OCI-LY7 (cell line): ENCODE results near the gene CTTNBP2NL. TPM values are rescaled to one million over a fixed set of nuclear protein-coding genes. Genes with fewer than 3 reads are reported as not detected.

ENCODE experiments used
- BruUV-seq: library from RNA; stranded (reverse); fragments of 400-500 nt; replicated peaks from 2 replicates; lab custom pipeline; 2021; lab: Mats Ljungman, UMichigan
- CTCF ChIA-PET: fragments of 300-600 bp; sonication (Branson Sonifier 250); formaldehyde crosslinking; loops from one replicate; lab custom pipeline; 2022; ENCODE audit warnings: antibody characterized with exemption; ENCODE audit not compliant: unreplicated experiment; lab: Charles Lee
- POLR2A ChIA-PET: fragments of 300-600 bp; sonication (Branson Sonifier 250); formaldehyde crosslinking; loops from one replicate; lab custom pipeline; 2022; ENCODE audit warnings: antibody characterized with exemption; lab: Charles Lee
- DNase-seq: peaks from one replicate; pipeline ENCODE4 v3.0.0-alpha.2; 2015; ENCODE audit warnings: low spot score
- H2AFZ ChIP-seq: fragments of 200-600 bp; sonication (generic), shearing (Covaris generic); 2 replicates; pipeline ENCODE4 v1.6.1; 2014; ENCODE audit warnings: mild to moderate bottlenecking, antibody characterized with exemption, low read length, moderate library complexity
- H3K27ac ChIP-seq: fragments of 200-600 bp; sonication (generic); 2 replicates; pipeline ENCODE4 v1.5.1; 2014; ENCODE audit warnings: mixed run types, low read depth, mild to moderate bottlenecking, moderate library complexity, low read length, inconsistent platforms; ENCODE audit not compliant: poor library complexity, severe bottlenecking
- H3K36me3 ChIP-seq: fragments of 200-600 bp; sonication (generic); 2 replicates; pipeline ENCODE4 v1.6.1; 2014; ENCODE audit warnings: mild to moderate bottlenecking, antibody characterized with exemption, low read length, moderate library complexity, mixed read lengths; ENCODE audit not compliant: insufficient read depth
- H3K4me1 ChIP-seq: fragments of 200-600 bp; sonication (generic); 2 replicates; pipeline ENCODE4 v1.5.1; 2014; ENCODE audit warnings: mild to moderate bottlenecking, low read length; ENCODE audit not compliant: insufficient read depth, poor library complexity, severe bottlenecking
- H3K4me2 ChIP-seq: fragments of 200-600 bp; sonication (generic); 2 replicates; pipeline ENCODE4 v1.6.1; 2014; ENCODE audit warnings: mild to moderate bottlenecking, low read length
- H3K4me3 ChIP-seq: fragments of 200-600 bp; sonication (generic); 2 replicates; pipeline ENCODE4 v1.5.1; 2014; ENCODE audit warnings: mild to moderate bottlenecking, low read depth, low read length; ENCODE audit not compliant: poor library complexity, severe bottlenecking
- H3K79me2 ChIP-seq: fragments of 200-600 bp; sonication (generic); 2 replicates; pipeline ENCODE4 v1.6.1; 2016; ENCODE audit warnings: low read depth, mild to moderate bottlenecking, low read length, moderate library complexity, mixed read lengths; ENCODE audit not compliant: insufficient read depth
- H3K9me2 ChIP-seq: fragments of 200-600 bp; sonication (generic); 2 replicates; pipeline ENCODE4 v1.6.1; 2016; ENCODE audit warnings: mild to moderate bottlenecking, low read length, mixed read lengths; ENCODE audit not compliant: insufficient read depth
- H3K9me3 ChIP-seq: fragments of 200-600 bp; sonication (generic); 2 replicates; pipeline ENCODE4 v1.6.1; 2014; ENCODE audit warnings: mild to moderate bottlenecking, mixed run types, low read length, mixed read lengths
- H4K20me1 ChIP-seq: fragments of 200-600 bp; sonication (generic); 2 replicates; pipeline ENCODE4 v1.6.1; 2014; ENCODE audit warnings: mild to moderate bottlenecking, antibody characterized with exemption, low read length, moderate library complexity, mixed read lengths; ENCODE audit not compliant: insufficient read depth
- EZH2phosphoT487 ChIP-seq: fragments of 200-600 bp; sonication (generic); IDR thresholded peaks from 2 replicates; pipeline ENCODE4 v1.6.1; 2018; ENCODE audit warnings: low read depth, borderline replicate concordance, mild to moderate bottlenecking, mixed run types, antibody characterized with exemption, low read length, moderate library complexity, mixed read lengths
- intact Hi-C: fragments of 100-400 bp; cut with micrococcal nuclease; formaldehyde crosslinking; loops from one replicate; pipeline ENCODE4 v1.10.0; 2022; ENCODE audit not compliant: unreplicated experiment
- total RNA-seq, 2 experiments: library from RNA; depleted of rRNA in 1 of 2; stranded (reverse); fragments of >200 nt in 1 of 2; shearing (Covaris generic) in 1 of 2; gene quantifications; 2 replicates each; pipeline ENCODE4 v1.2.3, GENCODE V29; 2014 to 2022
- TF ChIP-seq, protein P1 (sequence below): fragments of 200-600 bp; sonication (generic); conservative IDR thresholded peaks from 2 replicates; pipeline ENCODE4 v1.5.1; 2014; ENCODE audit warnings: mild to moderate bottlenecking, antibody characterized with exemption, low read length, moderate library complexity, mixed read lengths

The CTTNBP2NL gene
- total RNA-seq, 2 experiments from 2014 or later: 1.5 to 8.7 TPM

DNA sequence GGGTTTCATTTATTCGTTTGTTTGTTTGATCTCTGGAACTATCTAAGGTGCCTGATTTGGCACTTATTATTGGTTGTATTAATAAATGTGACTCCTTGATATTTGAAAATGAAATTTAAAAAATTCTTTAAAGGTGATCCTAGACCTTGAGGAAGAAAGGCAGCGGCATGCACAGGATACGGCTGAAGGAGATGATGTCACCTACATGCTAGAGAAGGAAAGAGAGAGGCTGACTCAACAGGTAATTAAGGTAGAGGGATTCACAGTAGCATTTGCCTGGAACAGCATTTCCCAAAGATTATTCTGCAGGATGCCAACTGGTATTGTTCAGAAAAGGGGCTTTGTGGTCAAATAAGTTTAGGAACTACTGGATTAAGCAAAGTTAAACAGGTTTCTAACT is 58.3 kb downstream of the CTTNBP2NL start:
- H3K4me3 ChIP-seq: no peak overlapping the region
- intact Hi-C loops: no loop called here
- no peaks in the 10 kb centered on the region for H3K79me2 ChIP-seq
- TF ChIP-seq, protein P1, sequence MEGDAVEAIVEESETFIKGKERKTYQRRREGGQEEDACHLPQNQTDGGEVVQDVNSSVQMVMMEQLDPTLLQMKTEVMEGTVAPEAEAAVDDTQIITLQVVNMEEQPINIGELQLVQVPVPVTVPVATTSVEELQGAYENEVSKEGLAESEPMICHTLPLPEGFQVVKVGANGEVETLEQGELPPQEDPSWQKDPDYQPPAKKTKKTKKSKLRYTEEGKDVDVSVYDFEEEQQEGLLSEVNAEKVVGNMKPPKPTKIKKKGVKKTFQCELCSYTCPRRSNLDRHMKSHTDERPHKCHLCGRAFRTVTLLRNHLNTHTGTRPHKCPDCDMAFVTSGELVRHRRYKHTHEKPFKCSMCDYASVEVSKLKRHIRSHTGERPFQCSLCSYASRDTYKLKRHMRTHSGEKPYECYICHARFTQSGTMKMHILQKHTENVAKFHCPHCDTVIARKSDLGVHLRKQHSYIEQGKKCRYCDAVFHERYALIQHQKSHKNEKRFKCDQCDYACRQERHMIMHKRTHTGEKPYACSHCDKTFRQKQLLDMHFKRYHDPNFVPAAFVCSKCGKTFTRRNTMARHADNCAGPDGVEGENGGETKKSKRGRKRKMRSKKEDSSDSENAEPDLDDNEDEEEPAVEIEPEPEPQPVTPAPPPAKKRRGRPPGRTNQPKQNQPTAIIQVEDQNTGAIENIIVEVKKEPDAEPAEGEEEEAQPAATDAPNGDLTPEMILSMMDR: no peak
- no peak for TF ChIP-seq EZH2phosphoT487
- CTCF ChIA-PET: no interaction called here
- no peaks in the 10 kb centered on the region for H3K4me1 ChIP-seq
- H4K20me1 ChIP-seq: no peaks in the 10 kb centered on the region
- DNase-seq: no peak
- H2AFZ ChIP-seq: no peak overlapping the region
- no peaks in the 10 kb centered on the region for H3K9me3 ChIP-seq
- no TSS peak for BruUV-seq
- POLR2A ChIA-PET: no interaction called here
- no peak overlapping the region for H3K4me2 ChIP-seq
- no peak overlapping the region for H3K27ac ChIP-seq
- no peaks in the 10 kb centered on the region for H3K9me2 ChIP-seq
- H3K36me3 ChIP-seq: peaks cover 8% of the 10 kb centered on the region

DNA sequence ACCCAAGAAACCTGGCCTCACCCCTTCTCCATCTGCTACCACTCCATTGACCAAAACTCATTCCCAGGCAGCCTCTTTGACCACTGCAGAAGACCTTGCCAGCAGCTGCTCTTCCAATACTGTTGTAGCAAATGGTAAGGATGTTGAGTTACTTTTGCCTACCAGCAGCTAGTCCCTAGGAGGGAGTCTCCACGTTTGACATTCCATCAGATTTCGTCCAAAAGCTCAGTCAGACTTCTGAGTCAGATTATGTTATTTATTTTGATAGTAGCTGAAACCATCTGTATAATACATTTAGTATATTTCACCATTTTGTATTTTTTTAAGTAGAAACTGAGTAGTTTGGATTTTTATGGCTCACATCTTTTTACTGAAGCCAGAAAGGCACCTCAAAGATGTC is 61.2 kb downstream of the CTTNBP2NL start:
- TF ChIP-seq EZH2phosphoT487: no peak
- TF ChIP-seq, protein P1: no peak
- H3K36me3 ChIP-seq: peaks cover 8% of the 10 kb centered on the region
- no peak for DNase-seq
- no peak overlapping the region for H3K27ac ChIP-seq
- no TSS peak for BruUV-seq
- no peaks in the 10 kb centered on the region for H3K9me2 ChIP-seq
- H4K20me1 ChIP-seq: no peaks in the 10 kb centered on the region
- no peaks in the 10 kb centered on the region for H3K79me2 ChIP-seq
- peaks cover 2% of the 10 kb centered on the region for H3K4me1 ChIP-seq
- ChIA-PET CTCF (no interaction called here), POLR2A (interaction anchor here (2.1 kb wide), 1 partner anchor 11 kb away, joined by 5 read pairs; no protein-coding TSS in a partner anchor)
- H2AFZ ChIP-seq: no peak overlapping the region
- no peak overlapping the region for H3K4me2 ChIP-seq
- intact Hi-C loops: no loop called here
- no peak overlapping the region for H3K4me3 ChIP-seq
- H3K9me3 ChIP-seq: no peaks in the 10 kb centered on the region

GRCh38 chr1:112457955-112458354 is 61.9 kb downstream of the CTTNBP2NL start:
- Histone ChIP-seq H3K9me3 (no peaks in the 10 kb centered on the region), H3K4me3 (no peak overlapping the region), H3K79me2 (no peaks in the 10 kb centered on the region), H3K4me1 (peaks cover 9% of the 10 kb centered on the region), H3K4me2 (no peak overlapping the region), H2AFZ (no peak overlapping the region), H3K36me3 (peaks cover 8% of the 10 kb centered on the region), H3K27ac (no peak overlapping the region), H4K20me1 (no peaks in the 10 kb centered on the region), H3K9me2 (no peaks in the 10 kb centered on the region)
- TF ChIP-seq, protein P1: no peak
- no peak for TF ChIP-seq EZH2phosphoT487
- CTCF ChIA-PET: no interaction called here
- BruUV-seq: no TSS peak
- POLR2A ChIA-PET: interaction anchor here (2.1 kb wide), 1 partner anchor 12 kb away, joined by 5 read pairs; no protein-coding TSS in a partner anchor
- DNase-seq: no peak
- intact Hi-C loops: no loop called here
